Measurements from ENCODE around the gene NKAIN2. TPM values are rescaled to one million over a fixed set of nuclear protein-coding genes. Genes with fewer than 3 reads are reported as not detected.
A peak's percentile ranks its signal among the peaks of the same experiment; 100 is the strongest.
"Not testable (repeated sequence)": the region's sequence is repeated elsewhere in the genome, so short reads cannot be mapped to it uniquely, and the experiment has no call there.

NKAIN2 gene
- total RNA-seq, 1 donor from 2014 or later: 109 TPM

GRCh38 chr6:123875784-123876183 is 72.1 kb downstream of the NKAIN2 start:
- no peak for FAIRE-seq

GRCh38 chr6:123879749-123880148 is 76.1 kb downstream of the NKAIN2 start:
- DNase-seq (ENCODE audit: low spot score in 2 of 2): no peak
- no peak for FAIRE-seq

More at GRCh38 chr6:123875784-123876183, 72.1 kb downstream of the NKAIN2 start:
- DNase-seq (ENCODE audit: low spot score in 2 of 2): no peak

DNA sequence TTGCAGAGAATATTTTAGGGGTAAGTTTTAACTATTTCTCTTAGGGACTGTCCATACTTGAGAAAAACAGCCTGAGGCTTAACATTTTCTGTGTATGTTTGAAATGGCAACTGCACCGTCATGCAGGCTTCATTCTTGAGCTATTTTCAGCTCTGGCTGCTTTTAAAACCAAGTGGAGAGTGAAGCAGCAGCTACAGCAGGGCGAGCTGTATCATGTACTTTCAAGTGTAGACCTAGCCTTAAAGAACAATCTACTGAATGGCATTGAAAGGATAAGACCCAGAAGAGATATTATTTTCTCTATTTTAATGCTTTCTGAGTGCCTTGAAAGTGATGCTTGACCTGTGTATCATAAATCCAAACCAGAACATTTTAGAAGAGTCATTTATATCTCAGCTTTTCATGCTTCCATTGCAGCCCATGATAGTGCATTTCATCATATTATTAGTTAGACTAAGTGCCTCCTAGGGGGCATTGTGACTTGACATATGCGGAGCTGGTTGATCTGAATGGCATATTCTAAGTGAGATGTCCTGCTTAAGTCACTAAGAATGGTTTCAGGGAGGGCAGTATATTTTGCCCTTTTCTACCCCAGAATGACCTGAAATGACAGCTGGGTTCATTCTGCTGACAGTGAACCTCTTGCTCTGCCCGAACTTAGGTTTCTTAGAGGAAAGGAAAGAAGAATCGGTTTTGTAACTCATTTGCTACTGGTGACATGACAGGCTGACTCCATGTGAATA is 85.3 kb downstream of the NKAIN2 start:
- DNase-seq (ENCODE audit: low spot score in 2 of 2) (no peak), FAIRE-seq (no peak)

- DNase-seq (ENCODE audit: low spot score in 2 of 2) (no peak), FAIRE-seq (no peak)
Measured at GRCh38 chr6:123895346-123895745, 91.7 kb downstream of the NKAIN2 start.

- DNase-seq (ENCODE audit: low spot score in 2 of 2) (no peak), FAIRE-seq (no peak)
Measured at GRCh38 chr6:123895806-123896205, 92.1 kb downstream of the NKAIN2 start.

- DNase-seq (ENCODE audit: low spot score in 2 of 2) (no peak), FAIRE-seq (no peak)
Measured at GRCh38 chr6:123896869-123897268, 93.2 kb downstream of the NKAIN2 start.

DNA sequence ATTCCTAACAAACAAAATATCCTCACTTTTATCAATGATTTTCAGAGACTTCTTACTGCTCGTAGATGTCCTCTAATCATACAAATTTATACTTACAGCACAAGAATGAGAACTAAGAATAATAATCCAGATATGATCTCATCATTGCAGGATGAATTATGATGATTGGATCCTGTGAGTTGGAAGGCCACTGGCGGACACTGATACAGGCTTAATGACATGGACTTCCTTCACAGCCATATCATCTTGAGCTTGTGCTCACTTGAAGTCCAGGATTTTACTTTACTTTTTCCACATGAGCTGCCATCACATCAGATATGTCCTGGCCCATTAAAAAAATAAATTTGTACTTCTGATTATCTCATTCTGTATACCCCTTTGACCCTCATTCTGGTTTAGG is 94.3 kb downstream of the NKAIN2 start:
- DNase-seq (ENCODE audit: low spot score in 2 of 2) (no peak), FAIRE-seq (no peak)

DNA sequence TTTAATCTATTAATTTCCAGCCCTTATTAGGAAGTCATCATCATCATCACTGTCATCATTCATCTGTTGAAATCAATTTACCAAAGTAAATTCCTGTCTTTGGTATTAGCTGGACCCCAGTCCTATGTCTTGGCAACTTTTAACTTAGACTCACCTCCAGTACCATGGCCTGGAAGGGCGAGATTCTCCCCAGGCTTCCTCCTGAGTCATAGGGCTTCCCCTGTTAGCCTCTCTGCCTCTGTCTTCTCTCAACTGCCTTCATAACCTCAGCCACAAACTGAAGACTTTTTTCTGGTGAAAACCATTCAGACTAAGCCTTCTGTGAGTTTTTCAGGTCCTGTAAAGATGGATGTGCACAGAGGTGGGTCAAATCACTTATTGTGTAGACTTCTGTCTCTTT is 95.0 kb downstream of the NKAIN2 start:
- DNase-seq (ENCODE audit: low spot score in 2 of 2) (no peak), FAIRE-seq (no peak)

- DNase-seq (ENCODE audit: low spot score in 2 of 2) (no peak), FAIRE-seq (no peak)
Measured at GRCh38 chr6:123899745-123900144, 96.1 kb downstream of the NKAIN2 start.

DNA sequence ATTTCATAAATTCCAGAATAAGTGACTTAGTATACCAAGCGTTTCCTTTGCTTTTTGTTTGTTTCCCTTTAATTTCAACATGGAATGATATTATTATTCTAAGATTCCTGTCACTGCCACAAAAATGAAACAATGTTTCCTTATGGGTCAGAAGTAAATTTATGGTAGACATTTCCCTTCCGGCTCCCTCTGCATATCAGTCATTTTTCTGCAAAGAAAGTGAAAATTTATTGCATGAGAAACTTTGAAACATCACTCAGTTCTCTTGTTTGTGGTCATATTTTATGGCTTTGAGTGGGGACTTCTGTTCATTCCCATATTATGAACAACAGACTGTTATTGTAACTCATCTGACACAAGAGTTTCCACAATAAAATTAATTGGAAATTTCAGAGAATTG is 97.8 kb downstream of the NKAIN2 start:
- FAIRE-seq (no peak), DNase-seq (ENCODE audit: low spot score in 2 of 2) (no peak)

DNA sequence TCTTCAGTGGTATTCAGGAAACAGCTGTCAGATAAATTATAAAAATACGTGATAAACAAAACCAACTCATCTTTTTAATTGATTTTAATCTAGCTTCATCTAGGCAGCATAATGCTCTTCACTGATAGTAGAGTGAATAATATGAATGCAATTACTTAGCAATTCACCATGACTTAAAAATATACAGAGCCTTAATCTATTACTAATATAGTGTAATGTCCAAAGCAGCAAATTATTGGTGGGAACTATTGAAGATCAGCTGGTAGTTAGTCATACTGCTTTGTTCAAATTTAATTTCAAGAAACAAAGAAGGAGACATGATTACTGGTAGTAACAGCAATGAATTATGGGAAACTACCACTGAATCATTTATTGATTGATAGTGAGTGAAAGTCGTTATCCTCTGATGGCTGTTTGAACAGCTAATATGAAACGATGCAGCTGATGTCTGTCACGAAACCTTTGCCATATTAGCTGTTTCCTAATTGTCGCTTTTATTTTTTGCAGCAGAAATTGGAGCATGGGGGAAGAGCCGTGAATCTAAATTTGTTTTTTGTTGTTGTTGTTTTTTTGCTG is 99.2 kb downstream of the NKAIN2 start:
- FAIRE-seq: no peak
- no peak for DNase-seq (ENCODE audit: low spot score in 2 of 2)

- FAIRE-seq (no peak), DNase-seq (ENCODE audit: low spot score in 2 of 2) (no peak)
Measured at GRCh38 chr6:123904228-123904627, 100.6 kb downstream of the NKAIN2 start.

- no peak for FAIRE-seq
- DNase-seq (ENCODE audit: low spot score in 2 of 2): no peak
Measured at GRCh38 chr6:123908797-123909196, 105.1 kb downstream of the NKAIN2 start.

DNA sequence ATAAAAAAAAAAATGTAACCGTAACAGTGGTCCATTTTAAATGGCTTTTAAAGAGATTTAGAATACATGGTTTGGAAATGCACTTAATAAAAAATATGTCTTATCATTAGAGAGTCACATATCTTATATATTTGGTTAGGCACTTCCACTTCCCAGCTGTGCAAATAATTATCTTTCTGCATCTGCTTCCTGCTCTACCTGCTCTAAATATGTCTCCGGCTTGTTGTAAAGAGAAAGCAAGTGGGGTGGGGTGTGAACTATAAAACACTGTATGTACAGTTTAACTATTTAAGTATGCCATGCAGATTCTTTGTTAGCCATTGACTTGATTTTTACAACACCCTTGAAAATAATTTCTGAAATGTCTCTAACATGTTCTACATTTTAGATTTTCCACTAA is 106.3 kb downstream of the NKAIN2 start:
- FAIRE-seq: no peak

GRCh38 chr6:123913863-123914262 is 110.2 kb downstream of the NKAIN2 start:
- FAIRE-seq (no peak), DNase-seq (ENCODE audit: low spot score in 2 of 2) (no peak)

More for the DNA sequence above, 106.3 kb downstream of the NKAIN2 start:
- no peak for DNase-seq (ENCODE audit: low spot score in 2 of 2)

DNA sequence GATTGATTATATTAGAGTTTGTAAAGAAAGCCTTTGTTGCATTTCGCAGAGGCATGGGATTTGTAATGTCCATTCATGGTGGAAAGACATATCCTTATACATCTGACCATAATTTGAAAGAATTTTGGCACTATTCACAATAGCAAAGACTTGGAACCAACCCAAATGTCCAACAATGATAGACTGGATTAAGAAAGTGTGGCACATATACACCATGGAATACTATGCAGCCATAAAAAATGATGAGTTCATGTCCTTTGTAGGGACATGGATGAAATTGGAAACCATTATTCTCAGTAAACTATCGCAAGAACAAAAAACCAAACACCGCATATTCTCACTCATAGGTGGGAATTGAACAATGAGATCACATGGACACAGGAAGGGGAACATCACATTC is 119.7 kb downstream of the NKAIN2 start:
- FAIRE-seq: not testable (repeated sequence)

DNA sequence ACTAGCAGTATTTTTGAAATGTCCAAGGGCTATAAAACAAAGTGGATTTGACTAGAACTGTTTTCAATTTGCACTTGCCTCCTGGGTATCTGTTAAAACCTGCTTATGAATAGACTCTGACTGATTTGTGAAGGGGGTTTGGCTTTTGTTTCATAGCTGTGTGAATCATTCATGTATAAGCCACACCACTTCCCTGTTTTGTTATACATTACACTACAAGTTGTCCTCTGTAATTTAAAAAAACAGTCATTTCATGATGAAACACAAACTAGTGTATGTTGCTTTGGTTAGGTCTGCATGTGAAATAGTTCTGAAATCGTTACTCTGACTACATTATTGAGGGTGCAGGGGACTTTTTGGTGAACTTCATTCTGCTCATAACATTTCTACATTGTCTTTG is 121.7 kb downstream of the NKAIN2 start:
- FAIRE-seq: no peak
- DNase-seq (ENCODE audit: low spot score in 2 of 2): no peak

More for the DNA sequence above, 119.7 kb downstream of the NKAIN2 start:
- DNase-seq (ENCODE audit: low spot score in 2 of 2): not testable (repeated sequence)

GRCh38 chr6:123925842-123926399 is 122.3 kb downstream of the NKAIN2 start:
- DNase-seq (ENCODE audit: low spot score in 2 of 2): no peak
- FAIRE-seq: no peak

GRCh38 chr6:123928529-123928928 is 124.9 kb downstream of the NKAIN2 start:
- DNase-seq (ENCODE audit: low spot score in 2 of 2): no peak

GRCh38 chr6:123931928-123932327 is 128.3 kb downstream of the NKAIN2 start:
- no peak for FAIRE-seq
- DNase-seq (ENCODE audit: low spot score in 2 of 2): no peak

More at GRCh38 chr6:123928529-123928928, 124.9 kb downstream of the NKAIN2 start:
- FAIRE-seq: no peak

GRCh38 chr6:123940551-123940950 is 136.9 kb downstream of the NKAIN2 start:
- DNase-seq (ENCODE audit: low spot score in 2 of 2) (no peak), FAIRE-seq (peak; percentile 96)

DNA sequence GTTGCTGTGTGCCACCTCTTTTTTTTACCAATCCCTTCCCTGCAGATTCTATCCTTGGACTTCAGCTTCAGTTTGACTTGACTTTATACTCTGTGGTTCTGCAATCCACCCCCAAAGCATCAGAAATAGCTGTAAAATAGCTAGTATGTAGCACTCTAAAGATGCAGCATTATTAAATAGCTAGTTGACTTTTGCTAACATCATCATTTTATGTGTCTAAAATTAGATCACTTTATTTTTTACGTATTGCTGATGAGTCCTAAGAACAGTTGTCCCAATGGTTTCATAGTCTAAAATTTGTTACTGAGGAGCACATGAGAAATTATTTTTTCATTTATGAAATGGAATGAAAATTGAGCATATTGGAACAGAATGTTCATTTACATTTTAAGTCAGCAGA is 138.2 kb downstream of the NKAIN2 start:
- no peak for FAIRE-seq
- no peak for DNase-seq (ENCODE audit: low spot score in 2 of 2)
